GM12874 (cell line): ENCODE results near the gene CNPY3.

Experiments used
- CTCF ChIP-seq: IDR thresholded peaks from 2 replicates; pipeline ENCODE4 v1.5.1; 2011; ENCODE audit warnings: low read depth, mild to moderate bottlenecking, control low read depth, low read length, moderate library complexity; ENCODE audit not compliant: insufficient read depth

Gene CNPY3

DNA sequence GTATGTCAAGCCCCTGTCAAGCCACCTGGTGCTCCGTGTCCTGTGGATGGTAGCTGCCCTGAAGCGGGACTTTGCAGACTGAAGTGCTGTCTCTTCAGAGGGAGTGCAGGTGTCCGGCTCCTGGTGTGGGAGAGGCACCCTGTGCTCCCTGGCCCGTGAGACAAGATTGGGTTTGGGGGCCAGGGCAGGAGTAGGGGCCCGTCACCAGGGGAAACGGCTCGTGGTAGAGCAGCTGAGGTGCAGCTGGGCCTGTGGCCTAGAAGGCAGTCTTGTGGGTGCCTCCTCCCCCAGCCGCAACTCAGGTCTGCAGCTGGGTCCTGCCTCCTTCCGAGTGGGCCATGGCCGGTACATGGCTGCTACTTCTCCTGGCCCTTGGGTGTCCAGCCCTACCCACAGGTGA, 13.5 kb upstream of the CNPY3 start, which contains the start of gene PTCRA:
PTCRA (plus strand) TSS at position 322 of the 400 bp plus-strand sequence; CDS start at position 339, 17 bp downstream.
- TF ChIP-seq CTCF: no peak

DNA sequence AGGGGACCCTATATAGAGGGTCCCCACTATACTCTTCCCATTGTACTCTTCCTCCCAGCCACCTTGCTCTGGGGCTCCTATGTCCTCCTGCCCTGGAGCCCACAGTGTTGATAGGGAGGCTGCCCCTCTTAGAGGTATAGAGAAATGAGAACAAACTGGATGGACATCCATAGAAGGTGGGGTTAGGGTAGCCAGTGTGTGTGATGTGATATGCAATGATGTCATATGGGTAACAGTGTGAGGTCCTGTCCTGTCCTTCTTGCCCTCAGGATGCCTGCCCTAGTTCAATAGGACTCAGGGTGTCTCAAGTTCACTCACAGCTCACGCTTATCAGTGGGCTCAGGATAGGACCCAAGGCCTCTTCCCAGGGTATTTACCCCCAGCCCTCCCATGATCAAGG, 13.0 kb upstream of the CNPY3 start:
- TF ChIP-seq CTCF: no peak

GRCh38 chr6:42921801-42922200, 7.5 kb upstream of the CNPY3 start:
- TF ChIP-seq CTCF: no peak

- TF ChIP-seq CTCF: no peak
Observed at GRCh38 chr6:42923666-42924065, 5.6 kb upstream of the CNPY3 start.

DNA sequence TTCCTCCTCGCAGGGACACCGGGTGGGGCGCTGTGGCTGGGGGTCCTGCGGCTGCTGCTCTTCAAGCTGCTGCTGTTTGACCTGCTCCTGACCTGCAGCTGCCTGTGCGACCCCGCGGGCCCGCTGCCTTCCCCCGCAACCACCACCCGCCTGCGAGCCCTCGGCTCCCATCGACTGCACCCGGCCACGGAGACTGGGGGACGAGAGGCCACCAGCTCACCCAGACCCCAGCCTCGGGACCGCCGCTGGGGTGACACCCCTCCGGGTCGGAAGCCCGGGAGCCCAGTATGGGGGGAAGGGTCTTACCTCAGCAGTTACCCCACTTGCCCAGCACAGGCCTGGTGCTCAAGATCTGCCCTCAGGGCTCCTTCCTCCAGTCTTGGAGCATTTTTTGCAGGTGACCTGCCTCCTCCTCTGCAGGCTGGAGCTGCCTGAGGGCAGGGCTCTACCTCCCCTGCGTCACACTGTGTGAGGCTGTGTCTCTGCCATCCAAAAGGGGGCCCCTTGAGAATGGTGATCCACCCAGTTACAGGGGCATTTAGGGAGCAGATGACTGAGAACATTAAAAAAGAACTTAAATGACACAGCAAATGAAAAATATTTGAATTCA, 3.9 kb upstream of the CNPY3 start:
- no peak for TF ChIP-seq CTCF

DNA sequence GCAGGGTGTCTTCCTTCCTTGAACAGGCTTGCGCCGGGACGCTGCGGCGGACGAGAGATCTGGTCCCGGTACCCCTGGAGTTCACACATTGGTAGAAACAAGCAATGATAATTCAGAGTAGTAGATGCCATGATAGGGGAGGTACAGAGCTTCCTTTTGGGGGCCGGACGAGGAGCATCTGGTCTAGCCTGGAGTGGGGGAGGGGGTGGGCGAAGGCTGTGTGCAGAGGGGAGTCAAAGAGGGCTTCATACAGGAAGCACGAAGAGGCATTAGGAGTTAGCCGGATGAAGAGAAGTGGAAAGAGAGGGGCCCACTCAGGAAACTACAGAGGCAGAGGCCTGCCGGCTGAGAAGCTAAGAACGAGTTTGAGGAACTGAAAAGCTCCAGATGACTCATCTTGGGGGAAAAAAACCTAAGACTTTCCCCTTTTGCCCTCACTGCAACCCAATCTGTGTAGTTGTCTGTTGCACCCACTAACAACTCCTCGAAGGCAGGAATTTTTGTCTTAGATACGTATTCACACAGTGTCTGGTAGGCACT, 611 bp downstream of the CNPY3 start:
- no peak for TF ChIP-seq CTCF

DNA sequence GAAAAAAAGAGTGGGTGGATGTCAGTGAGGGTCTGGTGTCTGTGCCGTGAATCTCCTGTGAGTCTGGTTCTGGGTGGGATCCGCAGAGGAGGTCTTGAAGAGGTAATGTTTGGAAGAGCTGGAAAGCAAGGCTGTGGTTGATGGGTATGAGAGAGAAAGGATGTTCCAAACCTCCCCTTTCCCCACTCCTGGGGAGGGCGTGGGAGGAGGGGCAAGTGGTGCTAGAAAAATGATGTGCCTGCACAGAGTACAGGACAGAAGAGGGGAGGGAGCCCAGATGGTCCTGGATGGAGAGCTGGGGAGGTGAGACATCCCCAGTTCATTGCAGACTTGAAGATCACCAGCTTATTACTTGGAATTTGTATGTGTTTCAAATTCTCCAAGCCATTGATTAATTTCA, 3.1 kb downstream of the CNPY3 start:
- TF ChIP-seq CTCF: no peak

DNA sequence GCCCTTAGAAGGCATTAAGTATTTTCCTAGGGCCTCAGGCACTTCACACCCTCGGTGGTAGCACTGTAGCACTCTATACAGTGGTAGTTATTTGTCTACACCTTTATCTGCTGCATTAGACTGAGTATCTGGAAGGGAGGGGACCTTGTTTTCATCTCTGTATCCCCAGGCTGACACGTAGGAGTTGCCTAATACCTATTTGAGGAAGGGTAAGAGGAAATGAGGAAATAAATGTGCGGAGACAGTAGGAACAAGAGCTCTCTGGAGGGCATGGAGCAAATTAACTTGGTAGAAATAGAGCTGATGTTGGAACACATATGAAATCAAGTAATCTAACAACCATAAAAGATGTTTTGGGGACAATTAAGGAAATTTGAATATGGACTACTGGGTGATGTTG, 3.9 kb downstream of the CNPY3 start:
- no peak for TF ChIP-seq CTCF
